ENCODE data around the gene VAC14.
"Not testable (repeated sequence)": the region's sequence is repeated elsewhere in the genome, so short reads cannot be mapped to it uniquely, and the experiment has no call there.

VAC14 gene

GRCh38 chr16:70800781-70801480 is at the start of gene VAC14:
TSS of gene VAC14 (minus strand) at chr16:70801158. CDS start at chr16:70800900, 258 bp downstream.
- DNase-seq (ENCODE audit: low read depth): peak; percentile 94

GRCh38 chr16:70823498-70824118 is 22.6 kb upstream of the VAC14 start:
- DNase-seq (ENCODE audit: low read depth): not testable (repeated sequence)

GRCh38 chr16:70822734-70823133 is 21.8 kb upstream of the VAC14 start:
- not testable (repeated sequence) for DNase-seq (ENCODE audit: low read depth)

- not testable (repeated sequence) for DNase-seq (ENCODE audit: low read depth)
Measured at GRCh38 chr16:70818088-70818487, 17.1 kb upstream of the VAC14 start.

- DNase-seq (ENCODE audit: low read depth): no peak
Measured at GRCh38 chr16:70809392-70810060, 8.6 kb upstream of the VAC14 start.

- DNase-seq (ENCODE audit: low read depth): no peak
Measured at GRCh38 chr16:70808371-70808770, 7.4 kb upstream of the VAC14 start.

- DNase-seq (ENCODE audit: low read depth): no peak
Measured at GRCh38 chr16:70805787-70806186, 4.8 kb upstream of the VAC14 start.

- no peak for DNase-seq (ENCODE audit: low read depth)
Measured at GRCh38 chr16:70805380-70805779, 4.4 kb upstream of the VAC14 start.

- DNase-seq (ENCODE audit: low read depth): no peak
Measured at GRCh38 chr16:70804734-70805169, 3.8 kb upstream of the VAC14 start.

- no peak for DNase-seq (ENCODE audit: low read depth)
Measured at GRCh38 chr16:70804153-70804733, 3.3 kb upstream of the VAC14 start.

GRCh38 chr16:70803319-70803718 is 2.4 kb upstream of the VAC14 start:
- no peak for DNase-seq (ENCODE audit: low read depth)

- DNase-seq (ENCODE audit: low read depth): no peak
Measured at GRCh38 chr16:70801611-70802010, 653 bp upstream of the VAC14 start.

- no peak for DNase-seq (ENCODE audit: low read depth)
Measured at GRCh38 chr16:70800311-70800710, 647 bp downstream of the VAC14 start.

GRCh38 chr16:70796301-70796700 is 4.7 kb downstream of the VAC14 start:
- DNase-seq (ENCODE audit: low read depth): no peak

- DNase-seq (ENCODE audit: low read depth): no peak
Measured at GRCh38 chr16:70795296-70795912, 5.6 kb downstream of the VAC14 start.

GRCh38 chr16:70793851-70794502 is 7.0 kb downstream of the VAC14 start:
- DNase-seq (ENCODE audit: low read depth): no peak

GRCh38 chr16:70790815-70791214 is 10.1 kb downstream of the VAC14 start:
- DNase-seq (ENCODE audit: low read depth): no peak

- DNase-seq (ENCODE audit: low read depth): no peak
Measured at GRCh38 chr16:70789595-70790447, 11.1 kb downstream of the VAC14 start.

GRCh38 chr16:70788668-70789594 is 12.0 kb downstream of the VAC14 start:
- no peak for DNase-seq (ENCODE audit: low read depth)

All from stimulated activated CD8-positive, alpha-beta memory T cell treated with anti-CD3 and anti-CD28 coated beads, Interleukin-12 subunit alpha, Interleukin-12 subunit beta, amount 100 ng/mL, for 1 hour (primary cell).